RWPE2 (cell line): ENCODE measurements around the gene RHOF.
A peak's percentile ranks its signal among the peaks of the same experiment; 100 is the strongest.

ENCODE experiments used
- ATAC-seq: fragments of 200-7000 bp; cut with Tn5 transposase; 3 replicates; pipeline ENCODE4 v1.9.1; 2021; ENCODE audit warnings: low read depth
- DNase-seq: peaks from one replicate; pipeline ENCODE4 v3.0.0-alpha.2; 2020; ENCODE audit warnings: low spot score
- H3K27ac ChIP-seq: fragments of 450-650 bp; 2 replicates; pipeline ENCODE4 v1.5.1; 2017; ENCODE audit warnings: mild to moderate bottlenecking; ENCODE audit not compliant: poor library complexity, severe bottlenecking
- H3K27me3 ChIP-seq: fragments of 250-450 bp; sonication (Bioruptor Pico); 2 replicates; pipeline ENCODE4 v1.5.1; 2021; ENCODE audit warnings: mild to moderate bottlenecking, moderate library complexity; ENCODE audit not compliant: insufficient read depth, poor library complexity, severe bottlenecking
- H3K36me3 ChIP-seq: fragments of 250-450 bp; sonication (Bioruptor Pico); 2 replicates; pipeline ENCODE4 v1.5.1; 2020; ENCODE audit warnings: low read depth, mild to moderate bottlenecking, moderate library complexity
- H3K4me1 ChIP-seq: fragments of 250-450 bp; sonication (Bioruptor Pico); 2 replicates; pipeline ENCODE4 v1.5.1; 2021; ENCODE audit warnings: mild to moderate bottlenecking, moderate library complexity; ENCODE audit not compliant: insufficient read depth, poor library complexity, severe bottlenecking
- H3K4me3 ChIP-seq: fragments of 250-450 bp; sonication (Bioruptor Pico); 2 replicates; pipeline ENCODE4 v1.5.1; 2021; ENCODE audit warnings: mild to moderate bottlenecking, moderate library complexity; ENCODE audit not compliant: severe bottlenecking
- H3K9me3 ChIP-seq: fragments of 250-450 bp; sonication (Bioruptor Pico); 2 replicates; pipeline ENCODE4 v1.5.1; 2021; ENCODE audit warnings: mild to moderate bottlenecking, moderate library complexity; ENCODE audit not compliant: severe bottlenecking
- CTCF ChIP-seq: fragments of 450-650 bp; IDR thresholded peaks from one replicate; pipeline ENCODE4 v1.5.1; 2017; ENCODE audit warnings: mild to moderate bottlenecking, moderate library complexity; ENCODE audit not compliant: poor library complexity, severe bottlenecking

The RHOF gene

GRCh38 chr12:121816925-121817647 is 23.6 kb upstream of the RHOF start:
- ATAC-seq (no peak), DNase-seq (peak; percentile 64)
- H3K36me3 ChIP-seq, result peaks cover 71% of the 10 kb centered on the region
- H3K4me1 ChIP-seq, result peaks cover 9% of the 10 kb centered on the region
- no peak for TF ChIP-seq CTCF
- H3K27me3 ChIP-seq, result no peaks in the 10 kb centered on the region
- no peaks in the 10 kb centered on the region for H3K9me3 ChIP-seq
- no peak overlapping the region for H3K27ac ChIP-seq
- no peak overlapping the region for H3K4me3 ChIP-seq

- Histone ChIP-seq H3K9me3 (no peaks in the 10 kb centered on the region), H3K36me3 (peaks cover 72% of the 10 kb centered on the region), H3K4me1 (peaks cover 9% of the 10 kb centered on the region), H3K27ac (no peak overlapping the region), H3K27me3 (no peaks in the 10 kb centered on the region), H3K4me3 (no peak overlapping the region)
- DNase-seq (no peak), ATAC-seq (no peak)
- no peak for TF ChIP-seq CTCF
Measured at GRCh38 chr12:121815263-121815662, 21.8 kb upstream of the RHOF start.

- H3K4me3 ChIP-seq, result no peak overlapping the region
- peak; percentile 58 for DNase-seq
- H3K4me1 ChIP-seq, result peaks cover 9% of the 10 kb centered on the region
- no peak for ATAC-seq
- no peaks in the 10 kb centered on the region for H3K27me3 ChIP-seq
- TF ChIP-seq CTCF, result no peak
- no peak overlapping the region for H3K27ac ChIP-seq
- H3K9me3 ChIP-seq, result no peaks in the 10 kb centered on the region
- H3K36me3 ChIP-seq, result peaks cover 69% of the 10 kb centered on the region
Measured at GRCh38 chr12:121814429-121815119, 21.1 kb upstream of the RHOF start.

- no peaks in the 10 kb centered on the region for H3K27me3 ChIP-seq
- peaks cover 71% of the 10 kb centered on the region for H3K36me3 ChIP-seq
- ATAC-seq (no peak), DNase-seq (no peak)
- H3K9me3 ChIP-seq, result no peaks in the 10 kb centered on the region
- no peak overlapping the region for H3K27ac ChIP-seq
- H3K4me3 ChIP-seq, result no peak overlapping the region
- H3K4me1 ChIP-seq, result peaks cover 9% of the 10 kb centered on the region
- TF ChIP-seq CTCF, result no peak
Measured at GRCh38 chr12:121813951-121814350, 20.5 kb upstream of the RHOF start.
